ENCODE results near the gene PPP2R2B.

DNA sequence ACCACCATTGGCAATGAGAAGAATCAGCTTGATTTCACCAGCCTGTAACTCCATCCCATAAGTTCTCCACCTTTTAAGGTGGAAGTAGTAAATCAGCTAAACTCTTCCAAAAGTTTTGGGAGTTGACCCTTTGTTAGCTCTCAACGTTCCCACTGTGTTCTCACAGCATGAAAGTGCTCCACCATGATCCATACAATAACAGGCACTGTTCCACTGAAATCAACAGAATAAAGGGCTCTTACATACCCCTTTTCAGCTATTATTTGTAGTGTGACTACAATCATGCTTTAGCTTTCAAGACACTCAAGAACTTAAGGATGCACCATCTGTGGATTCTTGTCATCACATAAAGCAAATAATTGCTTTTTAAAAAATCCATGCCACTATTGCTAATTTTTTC is 81.6 kb downstream of the PPP2R2B start:
- TF ChIP-seq, protein P1, sequence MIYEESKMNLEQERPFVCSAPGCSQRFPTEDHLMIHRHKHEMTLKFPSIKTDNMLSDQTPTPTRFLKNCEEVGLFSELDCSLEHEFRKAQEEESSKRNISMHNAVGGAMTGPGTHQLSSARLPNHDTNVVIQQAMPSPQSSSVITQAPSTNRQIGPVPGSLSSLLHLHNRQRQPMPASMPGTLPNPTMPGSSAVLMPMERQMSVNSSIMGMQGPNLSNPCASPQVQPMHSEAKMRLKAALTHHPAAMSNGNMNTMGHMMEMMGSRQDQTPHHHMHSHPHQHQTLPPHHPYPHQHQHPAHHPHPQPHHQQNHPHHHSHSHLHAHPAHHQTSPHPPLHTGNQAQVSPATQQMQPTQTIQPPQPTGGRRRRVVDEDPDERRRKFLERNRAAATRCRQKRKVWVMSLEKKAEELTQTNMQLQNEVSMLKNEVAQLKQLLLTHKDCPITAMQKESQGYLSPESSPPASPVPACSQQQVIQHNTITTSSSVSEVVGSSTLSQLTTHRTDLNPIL (CRISPR knock-in tag; IDR thresholded peaks at IDR 0.05; ENCODE audit: low read depth), result no peak
- TF ChIP-seq ZNF70 (CRISPR knock-in tag; IDR thresholded peaks at IDR 0.05), result no peak

Measured in SK-N-SH treated with all-trans-retinoic acid at 6 μM for 48 hours (cell line).